Measurements from ENCODE around the gene DAGLB.
A peak's percentile ranks its signal among the peaks of the same experiment; 100 is the strongest.
"Not testable (repeated sequence)": the region's sequence is repeated elsewhere in the genome, so short reads cannot be mapped to it uniquely, and the experiment has no call there.

The DAGLB gene

GRCh38 chr7:6430974-6431373, 16.8 kb downstream of the DAGLB start:
- DNase-seq (ENCODE audit: low spot score): no peak

DNA sequence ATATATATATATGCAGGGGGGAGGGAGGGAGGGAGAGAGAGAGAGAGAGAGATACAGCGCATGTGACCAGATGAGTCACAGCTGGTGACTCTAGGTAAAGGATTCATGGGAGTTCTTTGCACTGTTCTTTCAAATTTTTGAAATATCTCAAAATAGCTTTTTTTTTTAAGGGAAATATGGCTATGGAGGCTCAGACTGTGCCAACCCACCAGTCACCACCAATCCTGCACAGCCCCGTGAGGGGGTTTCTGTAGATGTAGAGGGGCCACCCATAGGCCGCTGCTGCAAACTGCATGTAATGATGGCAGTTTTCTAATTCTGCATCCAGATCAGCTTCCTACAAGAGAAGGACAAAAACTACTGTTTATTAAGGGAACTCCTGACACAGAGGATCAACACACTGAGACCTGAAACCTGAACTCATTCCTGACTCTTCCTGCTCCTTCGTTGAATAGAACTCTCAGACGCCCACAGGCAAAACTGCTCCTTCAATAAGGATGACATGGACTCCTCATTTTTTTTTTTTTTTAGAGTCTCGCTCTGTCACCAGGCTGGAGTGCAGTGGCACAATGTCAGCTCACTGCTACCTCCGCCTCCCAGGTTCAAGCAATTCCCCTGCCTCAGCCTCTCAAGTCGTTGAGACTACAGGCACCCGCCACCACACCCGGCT, 17.3 kb downstream of the DAGLB start:
- DNase-seq (ENCODE audit: low spot score): peak; percentile 33

GRCh38 chr7:6425948-6426347, 21.8 kb downstream of the DAGLB start:
- no peak for DNase-seq (ENCODE audit: low spot score)

DNA sequence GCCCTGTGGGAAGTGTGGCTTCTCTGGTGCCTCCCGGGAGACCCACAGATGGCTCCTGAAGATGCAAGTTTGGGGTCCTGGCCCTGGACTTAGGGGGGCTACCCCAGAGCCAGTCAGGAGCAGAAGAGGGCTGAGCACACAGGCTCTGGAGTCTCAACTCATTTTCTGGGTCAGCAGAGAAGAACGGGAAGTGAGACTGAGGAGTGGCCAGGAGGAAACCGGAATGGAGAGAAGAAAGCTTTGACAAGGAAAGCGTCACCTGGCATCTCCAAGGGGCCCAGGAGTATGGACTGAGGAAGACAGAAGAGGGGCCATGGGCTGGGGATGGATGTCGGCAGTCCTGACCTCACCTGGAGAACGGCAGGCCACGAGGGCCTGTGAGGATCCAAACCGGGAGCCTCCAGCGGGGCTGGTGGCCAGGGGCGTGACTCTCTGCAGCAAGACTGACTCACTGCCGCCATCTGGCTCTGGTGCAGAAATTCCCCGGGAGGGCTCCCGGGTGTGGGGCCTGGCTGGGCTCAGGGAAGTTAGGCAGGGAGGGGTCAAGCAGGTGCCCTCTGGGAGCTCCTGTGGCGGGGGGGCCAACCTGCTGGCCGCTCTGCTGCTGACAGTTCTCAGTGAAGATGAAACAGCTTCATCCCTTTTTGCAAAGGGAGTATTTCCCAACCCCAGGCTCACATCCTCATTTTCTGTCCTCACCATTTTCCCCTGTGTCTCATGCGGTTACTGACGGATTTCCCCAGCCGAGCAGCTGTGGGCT, 23.6 kb downstream of the DAGLB start:
- peak; percentile 34 for DNase-seq (ENCODE audit: low spot score)

DNA sequence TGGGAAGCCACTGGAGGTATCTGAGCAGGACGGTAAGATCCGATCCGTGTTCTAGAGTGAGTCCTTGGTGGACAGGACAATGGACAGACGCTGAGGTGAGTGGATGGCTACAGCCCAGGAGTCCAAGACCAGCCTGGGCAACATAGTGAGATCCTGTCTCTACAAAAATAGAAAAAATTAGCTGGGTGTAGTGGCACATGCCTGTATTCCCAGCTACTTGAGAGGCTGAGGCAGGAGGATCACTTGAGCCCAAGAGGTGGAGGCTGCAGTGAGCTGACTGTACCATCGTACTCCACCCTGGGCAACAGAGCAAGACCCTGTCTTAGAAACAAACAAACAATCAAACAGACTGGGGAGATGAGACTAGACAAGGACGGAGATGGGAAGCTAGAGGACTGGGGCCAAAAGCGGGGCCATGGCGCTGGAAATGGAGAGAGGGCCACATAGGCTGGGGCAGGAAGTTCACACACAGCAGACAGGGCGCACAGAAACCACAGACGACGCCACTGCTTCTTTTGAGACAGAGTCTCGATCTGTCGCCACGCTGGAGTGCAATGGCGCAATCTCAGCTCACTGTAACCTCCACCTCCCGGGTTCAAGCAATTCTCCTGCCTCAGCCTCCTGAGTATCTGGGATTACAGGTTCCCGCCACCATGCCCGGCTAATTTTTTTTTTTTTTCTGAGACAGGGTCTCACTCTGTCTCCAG, 24.7 kb downstream of the DAGLB start:
- no peak for DNase-seq (ENCODE audit: low spot score)

- no peak for DNase-seq (ENCODE audit: low spot score)
These were observed 25.7 kb downstream of the DAGLB start for GRCh38 chr7:6422095-6422494.

DNA sequence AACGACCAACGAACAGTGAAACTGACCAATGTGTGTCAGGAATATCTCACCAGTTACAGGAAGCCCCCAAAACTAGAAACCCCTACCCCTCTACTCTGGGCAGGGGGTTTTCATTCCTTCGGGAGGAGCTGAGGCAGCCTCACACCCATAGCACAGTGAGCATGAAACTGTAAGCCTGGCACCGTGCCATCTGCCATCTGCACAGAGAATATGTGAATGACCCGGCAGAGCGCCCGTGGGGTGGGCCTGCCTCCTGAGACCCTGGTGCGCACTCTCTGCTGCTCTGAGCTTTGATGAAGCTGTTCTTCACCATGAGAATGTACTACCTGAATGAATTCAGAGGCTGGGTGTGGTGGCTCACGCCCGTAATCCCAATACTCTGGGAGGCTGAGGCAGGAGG, 27.1 kb downstream of the DAGLB start:
- DNase-seq (ENCODE audit: low spot score): no peak

DNA sequence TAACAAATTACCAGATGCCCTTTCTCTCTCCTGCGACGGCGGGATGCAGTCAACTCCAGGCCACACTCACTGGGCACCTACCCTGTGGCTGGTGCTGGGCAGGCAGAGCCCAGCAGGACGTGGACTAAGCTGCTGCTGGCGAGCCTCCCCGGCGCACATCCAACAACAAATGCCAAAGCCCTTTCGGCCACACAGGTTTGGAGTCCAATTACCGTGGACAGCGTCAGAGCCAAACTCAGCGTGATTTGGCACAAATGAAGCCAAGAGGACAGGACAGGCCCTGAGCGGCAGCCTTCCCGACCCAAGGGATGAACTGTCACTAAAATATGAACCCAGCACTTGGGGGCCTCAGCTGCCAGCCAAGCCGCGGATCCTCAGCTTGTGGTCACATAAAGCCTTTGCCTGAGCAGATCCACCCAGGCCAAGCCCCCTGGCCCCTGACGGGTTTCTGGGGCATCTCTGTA, 28.4 kb downstream of the DAGLB start:
- no peak for DNase-seq (ENCODE audit: low spot score)

- DNase-seq (ENCODE audit: low spot score): no peak
These were observed 30.3 kb downstream of the DAGLB start for GRCh38 chr7:6417408-6417807.

- DNase-seq (ENCODE audit: low spot score): no peak
These were observed 31.1 kb downstream of the DAGLB start for GRCh38 chr7:6416516-6417145.

- no peak for DNase-seq (ENCODE audit: low spot score)
These were observed 34.1 kb downstream of the DAGLB start for GRCh38 chr7:6413637-6414036.

DNA sequence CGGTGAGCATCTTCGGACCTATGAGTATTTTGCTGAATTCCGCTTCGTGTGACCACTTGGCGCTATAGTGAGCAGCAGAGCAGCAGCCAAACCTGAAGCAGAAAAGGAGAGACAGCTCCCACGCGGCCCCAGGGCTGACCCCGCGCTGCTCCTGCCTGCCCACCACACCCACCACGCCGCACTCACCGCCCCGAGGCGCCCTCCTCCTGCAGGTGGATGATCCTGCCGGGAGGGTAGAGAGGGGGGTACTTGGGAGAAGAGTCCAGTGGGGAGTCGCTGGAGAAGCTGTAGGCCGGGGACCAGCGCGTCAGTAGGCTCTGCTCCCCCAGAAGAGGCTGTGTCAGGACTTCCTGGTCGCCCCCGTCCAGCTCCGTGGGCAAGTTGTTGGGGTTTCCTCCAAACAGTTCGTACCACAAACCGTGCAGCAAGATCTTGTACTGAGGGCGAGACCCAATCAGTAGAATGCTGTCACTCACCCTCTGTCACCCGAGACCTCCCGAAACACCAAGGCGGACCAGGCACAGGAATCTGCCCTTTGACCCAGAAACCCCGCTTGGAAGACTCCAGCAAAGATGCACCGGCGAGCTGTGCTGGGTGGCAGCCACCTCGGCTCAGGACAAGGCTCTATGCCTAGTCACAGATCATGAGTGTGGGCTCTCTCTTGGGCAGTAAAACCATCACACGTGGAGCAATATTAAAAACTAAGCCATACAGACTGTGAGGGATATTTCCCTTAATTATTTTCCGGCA, 37.6 kb downstream of the DAGLB start:
- no peak for DNase-seq (ENCODE audit: low spot score)

DNA sequence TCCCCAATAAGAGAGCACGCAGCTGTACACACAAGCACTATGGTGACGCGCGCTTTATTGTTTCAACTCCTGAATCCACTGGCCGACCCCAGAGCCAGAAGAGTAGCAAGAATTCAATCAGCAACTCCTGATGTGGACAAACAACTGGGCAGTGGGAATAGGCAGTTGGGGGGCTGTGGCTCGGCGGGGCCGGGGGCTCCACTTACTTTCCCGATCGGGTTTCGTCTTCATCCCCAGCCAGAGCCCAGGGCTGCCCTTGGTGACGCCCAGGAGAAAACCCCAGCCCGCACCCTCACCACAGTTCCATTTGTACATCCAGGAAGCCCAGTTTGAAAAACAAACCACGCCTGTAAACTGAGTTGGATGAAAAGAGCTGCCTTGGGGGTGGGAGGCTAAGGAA, 38.7 kb downstream of the DAGLB start:
- no peak for DNase-seq (ENCODE audit: low spot score)

DNA sequence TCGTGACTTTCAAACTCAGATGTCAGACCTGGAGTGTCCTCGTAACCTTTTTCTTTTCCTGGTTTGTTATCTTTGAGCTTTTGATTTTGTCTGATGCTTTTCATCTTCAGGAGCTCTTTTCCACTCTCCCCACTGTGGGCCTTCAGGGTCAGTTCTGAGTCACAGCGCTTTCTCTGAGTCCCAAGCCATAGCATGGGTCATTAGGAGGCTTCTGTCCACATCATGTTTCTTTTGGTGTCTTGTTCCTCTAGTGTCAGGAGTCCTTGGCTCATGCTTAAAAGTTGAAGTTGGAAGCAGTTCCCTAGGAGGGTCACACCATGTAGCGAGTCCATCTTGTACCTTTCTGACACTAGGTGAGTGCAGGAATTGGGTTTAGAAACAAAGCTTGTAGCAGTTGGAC, 40.3 kb downstream of the DAGLB start:
- DNase-seq (ENCODE audit: low spot score): no peak

GRCh38 chr7:6406121-6406520, 41.6 kb downstream of the DAGLB start:
- DNase-seq (ENCODE audit: low spot score): no peak

- no peak for DNase-seq (ENCODE audit: low spot score)
These were observed 43.8 kb downstream of the DAGLB start for GRCh38 chr7:6403907-6404306.

DNA sequence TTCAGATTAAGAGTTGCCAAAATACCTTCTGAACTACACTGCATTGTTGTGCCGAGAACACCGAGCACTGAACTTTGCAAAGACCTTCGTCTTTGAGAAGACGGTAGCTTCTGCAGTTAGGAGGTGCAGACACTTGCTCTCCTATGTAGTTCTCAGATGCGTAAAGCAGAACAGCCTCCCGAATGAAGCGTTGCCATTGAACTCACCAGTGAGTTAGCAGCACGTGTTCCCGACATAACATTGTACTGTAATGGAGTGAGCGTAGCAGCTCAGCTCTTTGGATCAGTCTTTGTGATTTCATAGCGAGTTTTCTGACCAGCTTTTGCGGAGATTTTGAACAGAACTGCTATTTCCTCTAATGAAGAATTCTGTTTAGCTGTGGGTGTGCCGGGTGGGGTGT, 45.0 kb downstream of the DAGLB start:
- DNase-seq (ENCODE audit: low spot score): no peak

DNA sequence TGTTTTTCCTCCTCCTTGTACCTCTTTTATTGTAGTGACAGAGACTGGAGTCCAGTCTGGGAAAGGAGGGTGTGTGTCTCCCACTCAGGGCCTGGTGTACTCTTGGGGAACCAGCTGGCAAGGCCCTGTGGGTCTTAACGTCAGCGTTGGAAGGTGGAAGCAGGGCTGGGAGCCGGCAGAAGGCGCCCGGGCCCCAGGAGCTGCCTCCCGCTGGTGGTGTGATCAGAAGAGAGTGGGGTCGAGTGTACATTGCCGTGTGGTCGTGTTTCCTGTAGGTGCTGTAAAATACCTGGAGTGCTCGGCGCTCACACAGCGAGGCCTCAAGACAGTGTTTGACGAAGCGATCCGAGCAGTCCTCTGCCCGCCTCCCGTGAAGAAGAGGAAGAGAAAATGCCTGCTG, 45.7 kb downstream of the DAGLB start:
- no peak for DNase-seq (ENCODE audit: low spot score)

- no peak for DNase-seq (ENCODE audit: low spot score)
These were observed 46.2 kb downstream of the DAGLB start for GRCh38 chr7:6401536-6401935.

DNA sequence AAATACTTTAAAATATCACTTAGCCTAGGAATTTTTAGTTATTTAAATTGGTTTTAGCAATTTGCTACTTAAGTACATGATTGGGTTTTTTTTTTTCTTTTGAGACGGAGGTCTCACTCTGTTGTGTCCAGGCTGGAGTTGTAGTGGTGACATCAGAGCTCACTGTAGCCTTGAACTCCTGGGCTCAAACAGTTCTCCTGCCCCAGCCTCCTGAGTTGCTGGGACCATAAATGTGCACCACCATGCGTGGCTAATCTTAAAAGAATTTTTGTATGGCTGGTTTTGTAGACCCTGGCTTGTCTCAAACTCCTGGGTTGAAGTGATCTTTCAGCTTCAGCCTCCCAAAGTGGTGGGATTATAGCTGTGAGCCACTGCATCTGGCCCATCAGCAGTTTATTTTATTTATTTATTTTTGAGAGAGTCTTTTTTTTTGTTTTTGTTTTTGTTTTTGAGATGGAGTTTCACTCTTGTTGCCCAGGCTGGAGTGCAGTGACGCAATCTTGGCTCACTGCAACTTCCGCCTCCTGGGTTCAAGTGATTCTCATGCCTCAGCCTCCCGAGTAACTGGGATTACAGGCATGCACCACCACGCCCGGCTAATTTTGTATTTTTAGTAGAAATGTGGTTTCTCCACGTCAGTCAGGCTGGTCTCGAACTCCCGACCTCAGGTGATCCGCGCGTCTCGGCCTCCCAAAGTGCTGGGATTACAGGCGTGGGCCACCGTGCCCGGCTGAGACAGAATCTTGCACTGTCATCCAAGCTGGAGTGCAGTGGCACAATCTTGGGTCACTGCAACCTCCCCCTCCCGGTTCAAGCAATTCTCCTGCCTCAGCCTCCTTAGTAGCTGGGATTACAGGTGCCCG, 47.3 kb downstream of the DAGLB start:
- not testable (repeated sequence) for DNase-seq (ENCODE audit: low spot score)

DNA sequence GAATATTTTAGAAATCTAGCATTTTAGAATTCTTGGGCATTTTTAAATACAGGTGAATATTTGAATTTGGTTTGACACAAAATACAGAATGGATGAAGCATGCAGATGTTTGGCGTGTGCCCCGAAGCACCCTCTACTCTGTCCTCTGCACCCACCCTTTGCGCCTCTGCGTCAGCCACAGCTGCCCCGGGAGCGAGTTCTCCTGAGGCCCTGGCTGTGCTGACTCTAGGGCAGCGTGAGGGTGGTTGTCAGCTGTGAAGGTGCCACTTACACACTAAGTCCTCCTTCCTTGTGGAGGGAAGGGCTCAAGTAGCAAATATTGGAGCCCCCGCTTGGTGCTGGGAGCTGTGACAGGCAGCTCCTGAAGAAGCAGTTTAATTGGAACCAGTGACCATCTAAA, 48.4 kb downstream of the DAGLB start:
- no peak for DNase-seq (ENCODE audit: low spot score)
